ENCODE data around the gene WWC1. TPM values are rescaled to one million over a fixed set of nuclear protein-coding genes. Genes with fewer than 3 reads are reported as not detected.

WWC1 gene
- total RNA-seq, 1 donor from 2014 or later: 2.2 TPM

- Mint-ChIP-seq H3K27me3 (ENCODE audit: unreplicated experiment) (no peaks in the 10 kb centered on the region), H3K4me3 (ENCODE audit: unreplicated experiment) (no peak overlapping the region), H3K27ac (ENCODE audit: unreplicated experiment) (no peak overlapping the region), H3K9me3 (ENCODE audit: unreplicated experiment) (no peaks in the 10 kb centered on the region), H3K36me3 (ENCODE audit: unreplicated experiment) (no peaks in the 10 kb centered on the region), H3K4me1 (ENCODE audit: unreplicated experiment) (peaks cover 9% of the 10 kb centered on the region)
- no peak for DNase-seq (ENCODE audit: extremely low spot score, unreplicated experiment)
- no peak for TF ChIP-seq CTCF (IDR thresholded peaks at IDR 0.05)
Measured at GRCh38 chr5:168364151-168364661, 72.8 kb downstream of the WWC1 start.

- peaks cover 9% of the 10 kb centered on the region for H3K4me1 Mint-ChIP-seq (ENCODE audit: unreplicated experiment)
- no peaks in the 10 kb centered on the region for H3K36me3 Mint-ChIP-seq (ENCODE audit: unreplicated experiment)
- no peaks in the 10 kb centered on the region for H3K27me3 Mint-ChIP-seq (ENCODE audit: unreplicated experiment)
- DNase-seq (ENCODE audit: extremely low spot score, unreplicated experiment): no peak
- no peak overlapping the region for H3K27ac Mint-ChIP-seq (ENCODE audit: unreplicated experiment)
- no peak for TF ChIP-seq CTCF (IDR thresholded peaks at IDR 0.05)
- H3K9me3 Mint-ChIP-seq (ENCODE audit: unreplicated experiment): no peaks in the 10 kb centered on the region
- no peak overlapping the region for H3K4me3 Mint-ChIP-seq (ENCODE audit: unreplicated experiment)
Measured at GRCh38 chr5:168364750-168365550, 73.5 kb downstream of the WWC1 start.

GRCh38 chr5:168365581-168366081 lies 74.2 kb downstream of the WWC1 start:
- DNase-seq (ENCODE audit: extremely low spot score, unreplicated experiment): no peak
- no peak for TF ChIP-seq CTCF (IDR thresholded peaks at IDR 0.05)
- H3K27ac Mint-ChIP-seq (ENCODE audit: unreplicated experiment): no peak overlapping the region
- no peaks in the 10 kb centered on the region for H3K9me3 Mint-ChIP-seq (ENCODE audit: unreplicated experiment)
- H3K4me1 Mint-ChIP-seq (ENCODE audit: unreplicated experiment): peaks cover 9% of the 10 kb centered on the region
- no peaks in the 10 kb centered on the region for H3K36me3 Mint-ChIP-seq (ENCODE audit: unreplicated experiment)
- no peaks in the 10 kb centered on the region for H3K27me3 Mint-ChIP-seq (ENCODE audit: unreplicated experiment)
- H3K4me3 Mint-ChIP-seq (ENCODE audit: unreplicated experiment): no peak overlapping the region

GRCh38 chr5:168366116-168366515 lies 74.7 kb downstream of the WWC1 start:
- no peak overlapping the region for H3K4me3 Mint-ChIP-seq (ENCODE audit: unreplicated experiment)
- DNase-seq (ENCODE audit: extremely low spot score, unreplicated experiment): no peak
- no peak for TF ChIP-seq CTCF (IDR thresholded peaks at IDR 0.05)
- no peak overlapping the region for H3K27ac Mint-ChIP-seq (ENCODE audit: unreplicated experiment)
- no peaks in the 10 kb centered on the region for H3K27me3 Mint-ChIP-seq (ENCODE audit: unreplicated experiment)
- no peaks in the 10 kb centered on the region for H3K9me3 Mint-ChIP-seq (ENCODE audit: unreplicated experiment)
- H3K36me3 Mint-ChIP-seq (ENCODE audit: unreplicated experiment): no peaks in the 10 kb centered on the region
- peaks cover 9% of the 10 kb centered on the region for H3K4me1 Mint-ChIP-seq (ENCODE audit: unreplicated experiment)

GRCh38 chr5:168368854-168369253 lies 77.4 kb downstream of the WWC1 start:
- no peaks in the 10 kb centered on the region for H3K27me3 Mint-ChIP-seq (ENCODE audit: unreplicated experiment)

More at GRCh38 chr5:168368854-168369253, 77.4 kb downstream of the WWC1 start:
- DNase-seq (ENCODE audit: extremely low spot score, unreplicated experiment): no peak
- no peak overlapping the region for H3K4me3 Mint-ChIP-seq (ENCODE audit: unreplicated experiment)
- no peaks in the 10 kb centered on the region for H3K36me3 Mint-ChIP-seq (ENCODE audit: unreplicated experiment)
- no peaks in the 10 kb centered on the region for H3K9me3 Mint-ChIP-seq (ENCODE audit: unreplicated experiment)
- no peak for TF ChIP-seq CTCF (IDR thresholded peaks at IDR 0.05)
- peaks cover 9% of the 10 kb centered on the region for H3K4me1 Mint-ChIP-seq (ENCODE audit: unreplicated experiment)
- H3K27ac Mint-ChIP-seq (ENCODE audit: unreplicated experiment): no peak overlapping the region
